Measurements from ENCODE around the gene NCAM2.
"Not testable (repeated sequence)": the region's sequence is repeated elsewhere in the genome, so short reads cannot be mapped to it uniquely, and the experiment has no call there.

The NCAM2 gene

DNA sequence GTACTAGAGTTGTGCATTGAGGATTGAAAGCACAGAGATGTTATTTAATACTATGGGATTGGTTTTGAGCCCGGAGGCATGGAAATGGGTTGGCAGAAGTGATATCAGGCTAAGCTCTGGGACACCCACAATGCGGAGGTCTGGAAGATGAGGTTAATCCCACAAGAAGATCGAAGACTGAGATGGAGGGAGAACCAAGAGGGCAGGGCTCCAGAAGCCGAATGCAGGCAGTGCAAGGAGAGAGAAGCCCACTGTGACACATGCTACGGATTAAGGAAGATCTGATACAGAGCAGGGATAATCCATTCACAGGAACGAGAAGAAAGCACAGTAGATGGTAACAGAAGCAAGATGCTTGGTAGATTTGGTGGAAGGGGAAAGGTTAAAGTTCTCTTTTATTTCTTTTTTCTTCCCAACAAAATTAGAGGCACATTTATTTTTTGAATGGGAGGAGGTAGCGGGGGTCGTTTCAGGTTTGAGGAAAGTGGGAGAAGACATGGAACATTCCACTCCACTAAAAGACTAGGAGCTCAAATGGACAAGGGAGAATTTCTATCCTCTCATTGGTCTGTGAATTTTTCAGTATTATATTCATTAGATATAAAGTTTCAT is 113.2 kb downstream of the NCAM2 start:
- no peak for DNase-seq

DNA sequence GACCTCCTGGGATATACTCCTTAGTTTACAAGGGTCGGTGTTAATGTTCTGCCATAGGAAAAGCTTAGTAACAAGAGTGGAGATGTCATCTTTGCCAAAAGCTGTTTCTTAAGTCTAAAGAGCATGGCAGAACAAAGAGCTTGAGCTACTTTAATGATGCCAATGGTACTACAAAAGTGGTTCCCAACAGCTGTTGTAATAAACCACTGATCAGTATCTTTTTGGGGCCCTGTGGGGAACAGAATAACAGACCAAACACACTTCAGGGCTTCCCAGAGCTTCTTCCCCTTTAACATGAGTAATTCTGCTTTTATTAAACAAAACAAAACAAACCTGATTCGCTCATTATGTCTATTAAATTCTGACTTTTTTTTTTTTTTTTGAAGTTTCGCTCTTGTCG is 116.3 kb downstream of the NCAM2 start:
- DNase-seq, result no peak

DNA sequence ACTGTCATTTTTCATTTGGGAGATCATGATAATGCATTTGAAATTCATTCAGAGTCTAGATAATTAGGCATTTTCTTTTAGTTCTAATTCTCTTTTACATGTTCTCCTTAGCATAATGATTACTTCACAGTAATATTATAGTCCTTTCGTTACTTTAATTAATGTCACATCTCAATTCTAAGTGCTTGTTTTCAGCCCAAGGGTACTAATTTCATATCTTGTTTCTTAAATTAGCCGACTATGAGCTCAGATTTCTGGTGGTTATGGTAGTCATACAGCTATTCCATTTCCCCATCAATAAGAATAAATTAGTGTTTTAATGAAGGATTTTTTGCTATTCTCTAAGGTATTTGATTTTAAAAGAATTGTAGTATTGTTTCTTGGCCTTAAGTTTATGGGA is 120.9 kb downstream of the NCAM2 start:
- DNase-seq, result no peak

DNA sequence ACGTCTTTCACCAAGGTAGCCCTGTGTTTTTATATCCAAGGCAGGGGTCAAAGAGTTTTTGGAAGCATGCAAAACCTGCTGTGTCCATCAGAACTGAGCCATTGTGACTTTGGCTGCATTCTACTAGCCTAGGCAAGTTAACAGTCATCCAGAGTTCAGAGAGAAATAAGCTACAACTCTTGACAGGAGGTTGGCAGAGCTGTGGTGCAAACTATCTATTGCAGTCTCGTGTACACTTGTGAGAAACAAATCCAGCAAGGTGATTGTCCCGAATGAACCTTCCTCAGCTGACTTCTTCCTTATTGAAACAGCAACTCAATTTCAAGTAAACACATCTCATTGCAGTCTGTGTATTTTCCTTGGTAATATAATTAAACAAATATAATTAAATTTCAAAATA is 124.5 kb downstream of the NCAM2 start:
- no peak for DNase-seq

DNA sequence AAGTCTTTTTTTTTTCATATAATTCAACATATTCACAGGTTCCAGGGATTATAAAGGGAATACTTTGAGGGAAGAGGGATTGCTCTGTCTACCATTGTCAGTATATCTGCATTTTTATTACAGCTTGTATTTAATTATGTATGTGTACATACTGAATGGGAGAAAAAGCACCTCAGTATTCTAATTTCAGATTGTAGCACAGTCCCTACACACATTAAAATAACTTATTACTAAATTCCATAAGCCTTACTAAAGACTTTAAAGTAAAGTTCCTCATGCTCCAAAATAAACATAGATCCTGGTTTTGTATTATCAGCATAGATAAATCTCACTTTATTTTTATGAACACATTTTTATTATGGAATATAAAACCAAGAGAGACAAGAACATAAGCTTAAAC is 134.2 kb downstream of the NCAM2 start:
- no peak for DNase-seq

DNA sequence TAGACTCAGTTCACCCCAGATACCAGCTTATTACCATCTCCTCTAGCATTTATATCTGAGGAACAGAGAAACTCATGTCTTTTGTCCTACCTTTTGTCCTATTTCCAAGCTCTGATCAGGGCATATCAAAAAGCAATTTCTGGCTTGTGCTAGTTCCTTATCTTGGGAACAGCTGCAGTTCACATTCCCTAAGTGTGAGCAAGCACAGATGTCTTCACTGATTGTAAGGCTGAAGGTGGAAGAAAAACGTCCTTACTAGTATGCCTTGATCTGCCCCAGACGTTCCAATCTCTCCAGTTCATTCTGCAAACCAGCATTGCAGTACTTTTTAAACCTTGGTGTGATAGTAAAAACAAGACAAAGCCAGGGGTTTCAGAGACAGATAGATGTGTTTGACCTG is 139.8 kb downstream of the NCAM2 start:
- DNase-seq, result no peak

DNA sequence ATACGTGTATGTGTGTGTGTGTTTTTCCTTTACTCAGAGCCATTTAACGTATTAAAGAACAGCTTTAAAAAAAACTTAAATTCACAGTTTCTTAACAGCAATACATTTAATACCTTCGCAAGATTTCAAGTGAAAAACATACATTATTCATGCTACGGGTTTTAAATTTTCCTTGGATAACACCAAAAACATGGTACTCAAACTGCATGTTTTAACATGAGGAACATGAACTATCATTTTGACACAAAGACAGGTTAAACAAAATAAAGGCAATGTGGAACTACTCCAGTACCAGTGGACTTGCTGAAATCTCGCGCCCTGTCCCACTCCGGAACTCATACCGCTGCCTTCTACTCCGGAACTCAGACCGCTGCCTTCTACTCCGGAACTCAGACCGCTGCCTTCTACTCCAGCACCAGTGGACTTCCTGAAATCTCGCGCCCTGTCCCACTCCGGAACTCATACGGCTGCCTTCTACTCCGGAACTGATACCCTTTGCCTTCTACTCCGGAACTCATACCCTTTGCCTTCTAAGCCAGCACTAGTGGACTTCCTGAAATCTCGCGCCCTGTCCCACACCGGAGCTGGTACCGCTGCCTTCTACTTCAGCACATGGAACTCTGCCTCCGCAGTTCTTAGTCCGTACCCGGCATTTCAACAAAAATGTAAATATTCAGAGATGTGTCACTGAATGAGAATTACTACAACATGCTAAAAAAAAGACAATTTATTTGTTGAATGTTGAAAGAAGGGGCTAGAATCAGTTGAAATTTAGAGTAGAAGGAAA is 148.6 kb downstream of the NCAM2 start:
- DNase-seq, result no peak

DNA sequence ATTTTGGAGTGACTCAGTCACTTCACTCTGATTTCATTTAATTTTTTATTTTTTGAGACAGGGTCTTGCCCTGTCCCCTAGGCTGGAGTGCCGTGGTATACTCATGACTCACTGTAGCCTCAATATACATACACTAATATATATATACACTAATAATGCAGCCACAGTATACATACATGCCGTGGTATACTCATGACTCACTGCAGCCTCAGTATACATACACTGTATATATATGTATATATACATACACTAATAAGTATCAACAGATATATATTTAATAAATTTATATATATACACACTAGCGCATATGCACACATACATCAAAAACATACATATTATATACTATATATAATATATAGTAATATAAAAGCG is 149.2 kb downstream of the NCAM2 start:
- no peak for DNase-seq

DNA sequence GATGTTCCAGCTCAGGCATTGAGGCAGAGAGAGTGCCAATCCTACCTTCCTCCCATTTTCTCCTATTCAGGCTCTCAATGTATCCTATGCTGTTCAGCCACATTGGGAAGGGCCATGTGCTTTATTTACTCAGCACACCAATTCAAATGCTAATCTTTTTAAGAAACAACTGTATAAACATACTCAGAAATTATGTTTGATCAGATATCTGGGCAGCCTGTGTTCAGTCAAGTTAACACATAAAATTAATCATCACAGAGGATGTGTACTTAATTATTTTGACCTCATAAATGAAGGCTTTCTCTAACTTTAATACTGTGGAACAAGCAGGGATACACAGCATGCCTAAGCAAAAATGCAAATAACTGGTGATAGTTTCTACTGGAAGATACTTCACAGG is 149.8 kb downstream of the NCAM2 start:
- no peak for DNase-seq

DNA sequence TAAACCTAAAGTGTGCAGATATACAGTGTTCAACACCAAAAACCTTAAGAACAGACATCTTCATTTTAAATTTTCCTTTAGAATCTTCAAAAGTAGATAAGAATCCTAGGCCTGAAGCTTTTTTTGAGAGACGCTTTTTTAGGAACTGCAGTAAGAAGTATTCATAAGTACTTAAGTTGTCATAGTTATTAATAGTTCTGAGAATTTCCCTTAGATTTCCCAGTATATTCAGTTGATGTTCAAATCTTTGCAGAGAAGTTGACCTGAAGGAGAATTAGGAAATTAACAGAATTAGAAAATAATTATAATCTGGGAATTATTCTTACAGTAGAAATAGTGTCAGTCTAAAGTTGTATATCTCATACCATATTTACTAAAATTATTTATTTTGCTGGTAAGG is 150.3 kb downstream of the NCAM2 start:
- no peak for DNase-seq

DNA sequence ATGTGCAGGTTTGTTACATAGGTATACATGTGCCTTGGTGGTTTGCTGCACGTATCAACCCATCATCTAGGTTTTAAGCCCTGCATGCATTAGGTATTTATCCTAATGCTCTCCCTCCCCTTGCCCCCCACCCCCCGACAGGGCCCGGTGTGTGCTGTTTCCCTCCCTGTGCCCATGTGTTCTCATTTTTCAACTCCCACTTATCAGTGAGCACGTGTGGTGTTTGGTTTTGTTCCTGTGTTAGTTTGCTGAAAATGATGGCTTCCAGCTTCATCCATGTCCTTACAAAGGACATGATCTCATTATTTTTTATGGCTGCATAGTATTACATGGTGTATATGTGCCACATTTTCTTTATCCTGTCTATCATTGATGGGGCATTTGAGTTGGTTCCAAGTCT is 151.2 kb downstream of the NCAM2 start:
- DNase-seq, result not testable (repeated sequence)

DNA sequence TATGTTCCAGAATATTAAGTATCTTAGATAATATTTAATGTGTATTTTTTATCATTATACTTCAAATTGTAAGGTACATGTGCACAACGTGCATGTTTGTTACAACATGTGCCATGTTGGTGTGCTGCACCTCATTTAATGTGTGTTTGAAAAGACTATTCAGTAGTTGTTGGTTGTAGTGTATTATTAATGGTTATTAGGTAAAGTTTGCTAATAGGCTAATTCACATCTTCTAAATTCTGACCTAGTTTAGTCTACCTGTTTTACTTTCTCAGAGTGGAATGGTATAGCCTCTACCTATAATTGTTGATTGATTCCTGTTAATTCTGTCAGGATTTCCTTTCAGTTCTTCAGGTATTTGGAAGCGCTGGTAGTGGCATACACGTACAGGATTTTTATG is 153.0 kb downstream of the NCAM2 start:
- DNase-seq, result no peak

DNA sequence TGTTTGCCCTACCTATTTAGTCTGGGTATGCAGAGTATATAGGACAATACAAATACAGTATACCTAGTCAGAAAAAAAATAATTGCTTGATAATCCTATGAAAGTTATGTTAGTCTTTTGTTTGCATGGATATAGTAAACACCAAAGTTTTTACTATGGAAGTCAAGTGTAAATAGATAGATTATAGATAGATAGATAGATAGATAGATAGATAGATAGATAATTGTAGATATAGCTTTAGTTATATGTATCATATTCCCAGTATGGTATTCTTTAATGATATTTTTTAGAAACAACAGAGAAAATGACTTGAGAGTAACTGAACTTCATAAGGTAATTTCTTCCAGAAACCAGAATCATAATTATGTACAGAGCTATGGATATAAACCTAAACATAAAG is 158.2 kb downstream of the NCAM2 start:
- no peak for DNase-seq

DNA sequence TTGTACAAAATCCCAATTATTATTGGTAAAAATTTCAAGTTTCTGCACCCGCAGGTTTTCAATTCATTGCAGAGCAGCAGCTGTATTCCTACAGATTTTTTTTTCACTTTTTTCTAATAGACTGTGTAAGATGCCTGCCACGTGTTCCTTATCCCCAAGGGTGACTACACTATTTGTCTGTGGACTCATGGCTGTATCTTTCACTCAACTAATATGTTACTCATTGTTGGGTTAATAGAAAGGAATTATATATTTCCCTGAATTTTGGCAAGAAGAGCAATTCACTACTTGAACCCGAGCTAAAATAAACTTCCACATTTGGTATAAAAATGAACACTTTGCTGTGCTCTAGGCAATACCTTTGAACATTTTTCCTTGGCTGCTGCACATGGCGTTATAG is 158.7 kb downstream of the NCAM2 start:
- no peak for DNase-seq

DNA sequence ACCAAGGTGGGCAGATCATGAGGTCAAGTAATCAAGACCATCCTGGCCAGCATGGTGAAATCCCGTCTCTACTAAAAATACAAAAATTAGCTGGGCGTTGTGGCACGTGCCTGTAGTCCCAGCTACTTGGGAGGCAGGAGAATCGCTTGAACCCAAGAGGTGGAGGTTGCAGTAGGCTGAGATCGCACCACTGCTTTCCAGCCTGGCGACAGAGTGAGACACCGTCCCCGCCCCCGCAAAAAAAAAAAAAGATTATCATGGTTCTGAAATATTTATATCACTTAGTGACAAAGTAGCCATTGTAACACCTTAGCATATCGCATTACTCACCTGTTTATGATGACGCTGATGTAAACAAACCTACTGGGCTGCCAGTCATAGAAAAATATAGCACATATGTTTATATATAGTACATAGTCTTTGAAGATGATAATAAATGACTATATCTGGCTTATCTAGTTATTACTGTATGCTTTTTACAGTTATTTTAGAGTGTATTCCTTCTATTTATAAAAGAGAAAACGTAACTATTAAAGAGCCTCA is 160.2 kb downstream of the NCAM2 start:
- DNase-seq, result no peak

DNA sequence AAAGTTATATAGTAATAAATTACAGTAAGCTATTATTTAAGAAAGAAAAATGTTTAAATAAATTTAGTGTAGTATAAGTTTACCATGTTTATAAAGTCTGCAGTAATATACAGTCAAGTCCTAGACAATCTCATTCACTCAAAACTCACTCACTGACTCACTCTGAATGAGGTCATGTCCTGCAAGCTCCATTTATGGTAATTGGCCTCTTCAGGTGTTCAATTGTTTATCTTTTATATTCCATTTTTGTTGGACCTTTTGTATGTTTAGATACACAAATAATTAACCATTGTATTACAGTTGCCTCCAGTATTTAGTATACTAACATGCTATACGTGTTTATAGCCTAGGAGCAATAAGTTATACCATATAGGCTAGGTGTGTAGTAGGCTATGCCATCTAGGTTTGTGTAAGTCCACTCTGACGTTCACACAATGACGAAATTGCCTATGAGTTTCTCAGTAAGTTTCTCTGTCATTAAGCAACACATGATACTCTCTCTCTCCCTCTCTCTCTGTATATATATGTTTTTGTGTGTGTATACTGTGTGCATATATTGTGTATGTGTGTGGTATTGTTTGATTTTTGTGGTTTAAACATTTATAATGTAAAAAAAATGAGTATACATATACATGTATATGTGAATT is 161.2 kb downstream of the NCAM2 start:
- DNase-seq, result no peak

DNA sequence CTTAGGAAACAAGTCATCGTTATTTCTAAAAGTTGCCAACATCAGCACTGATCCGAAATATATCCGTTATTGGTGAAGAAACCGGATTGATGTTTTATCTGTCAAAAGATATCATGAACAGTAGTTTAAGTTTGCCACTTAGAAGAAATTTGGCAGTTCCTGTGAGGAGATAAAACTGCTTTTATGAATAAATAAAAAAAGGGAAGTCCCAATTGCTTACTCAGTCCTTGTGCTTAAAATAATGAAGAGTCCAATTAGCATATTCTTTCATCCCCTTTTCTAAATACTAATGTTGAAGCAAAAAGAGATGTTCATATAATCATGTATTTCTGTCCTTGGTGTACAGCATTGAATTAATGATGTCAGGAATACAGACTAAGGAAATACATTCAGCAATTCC is 164.6 kb downstream of the NCAM2 start:
- DNase-seq, result no peak

DNA sequence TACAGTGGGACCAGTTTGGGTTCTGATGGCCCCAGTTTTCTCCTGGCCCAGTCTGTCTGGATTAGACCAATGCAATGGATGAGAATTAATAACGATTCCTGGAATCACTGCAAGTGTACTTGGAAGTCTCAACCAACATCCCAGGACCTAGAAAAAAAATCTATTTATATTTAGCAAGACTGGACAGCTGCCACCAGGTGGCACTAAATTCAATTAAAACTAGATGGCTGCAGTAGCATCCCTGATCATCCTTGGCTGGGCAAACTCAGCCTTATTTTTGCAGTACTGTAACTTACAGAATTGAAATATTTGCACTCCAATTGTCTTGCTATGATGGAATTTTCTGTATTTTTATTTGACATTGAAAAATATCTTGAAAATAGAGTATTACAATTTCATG is 165.7 kb downstream of the NCAM2 start:
- peak; percentile 11 for DNase-seq

DNA sequence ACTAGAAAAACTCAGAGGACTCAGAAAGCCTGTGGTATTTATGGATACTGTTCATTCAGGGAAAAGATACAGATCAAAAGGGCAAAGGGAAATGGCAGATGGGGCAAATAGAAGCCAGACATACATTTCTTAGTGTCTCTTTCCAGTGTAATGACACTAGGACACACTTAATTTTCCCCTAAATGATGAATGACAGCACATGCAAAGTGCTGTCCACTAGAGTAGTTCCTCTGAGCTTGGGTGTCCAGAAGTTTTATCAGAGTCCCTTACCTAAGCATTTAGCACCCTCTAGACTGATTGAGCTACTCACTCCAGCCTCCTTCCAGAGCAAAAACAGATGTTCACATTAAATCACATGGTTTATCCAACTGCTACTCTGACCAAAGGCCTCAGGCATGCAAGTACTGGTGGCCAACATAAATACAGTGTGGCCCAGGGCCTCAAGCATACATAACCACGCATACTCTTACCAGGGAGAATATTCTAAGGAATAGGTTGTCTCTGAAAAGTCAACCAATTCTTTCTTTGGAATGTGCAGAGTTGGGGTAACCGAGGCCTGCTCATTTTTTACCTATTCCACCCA is 166.9 kb downstream of the NCAM2 start:
- no peak for DNase-seq

DNA sequence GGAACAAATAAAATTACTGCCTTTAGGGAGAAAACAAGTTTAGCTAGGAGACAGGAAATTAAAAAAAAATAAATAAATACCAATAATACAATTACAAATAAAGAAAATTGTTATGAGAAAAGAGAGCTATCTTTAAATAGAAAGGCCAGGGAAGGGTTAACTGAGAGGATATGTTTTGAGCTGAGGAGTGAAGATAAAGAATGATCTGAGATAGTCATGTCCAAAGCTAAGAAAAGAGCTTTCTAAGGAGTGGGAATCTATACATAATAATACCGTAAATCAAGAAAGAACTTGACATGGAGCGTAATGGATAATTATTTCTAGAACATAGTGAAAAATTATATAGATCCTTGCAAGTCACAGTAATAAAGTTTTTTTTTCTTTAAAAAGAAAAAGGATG is 176.5 kb downstream of the NCAM2 start:
- DNase-seq, result no peak

DNA sequence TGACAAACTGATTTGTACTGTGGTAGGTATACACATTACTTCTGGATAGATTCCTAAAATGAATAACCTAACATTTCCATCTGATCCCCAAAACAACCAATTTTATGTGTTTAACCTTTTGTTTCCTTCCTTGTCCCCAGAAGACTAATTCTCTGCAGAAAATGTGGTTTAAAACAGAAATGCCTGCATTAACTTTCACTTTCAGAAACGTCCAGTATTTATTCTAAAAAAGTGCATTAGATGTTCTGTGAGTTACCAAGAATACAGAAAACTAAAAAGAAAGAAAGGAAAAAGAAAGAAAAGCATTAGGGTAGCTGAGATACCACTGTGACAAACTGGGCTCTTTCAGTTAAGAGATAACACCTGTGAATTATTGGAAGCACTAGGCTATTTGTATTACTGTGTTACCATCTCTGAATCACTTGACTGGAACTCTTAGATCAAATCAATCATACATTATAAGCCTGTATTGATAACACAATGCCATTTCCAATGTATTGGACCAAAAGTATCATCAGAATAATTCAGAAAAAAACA is 177.7 kb downstream of the NCAM2 start:
- no peak for DNase-seq

DNA sequence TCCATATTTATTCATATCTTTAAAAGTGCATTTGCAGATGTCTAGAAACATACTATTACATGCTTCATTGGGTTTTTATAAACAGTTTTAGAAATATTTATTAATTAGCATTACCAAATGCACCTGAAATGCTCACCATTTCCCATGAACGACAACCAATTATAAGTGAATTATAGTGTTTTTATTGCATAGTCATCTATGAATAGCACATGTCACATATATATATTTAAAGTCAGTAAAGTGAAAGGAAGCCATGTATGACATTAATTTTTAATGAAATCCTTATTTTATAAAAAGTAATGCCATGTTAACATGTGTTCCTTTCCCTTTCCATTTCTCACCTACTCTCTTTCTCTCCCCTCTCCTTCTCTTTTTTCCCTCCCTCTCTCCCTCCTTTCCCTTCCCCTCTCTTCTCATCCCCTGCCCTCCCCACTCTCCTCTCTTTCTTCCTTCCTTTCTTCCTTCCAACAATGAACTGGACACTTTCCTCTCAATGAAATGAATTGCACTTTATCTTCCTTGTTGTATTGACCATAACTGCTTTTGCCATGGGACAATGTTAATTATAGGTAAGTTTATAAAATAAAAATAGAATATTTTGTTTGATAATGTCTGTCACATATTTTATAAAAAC is 179.3 kb downstream of the NCAM2 start:
- DNase-seq, result no peak

Data from activated gamma-delta T cell treated with Interleukin-2 at 50 U/mL for 16 hours (primary cell).